ENCODE results near the gene CD200R1.

- TF ChIP-seq POLR2A (IDR thresholded peaks at IDR 0.05; ENCODE audit: low read length) (no peak), GATA1 (IDR thresholded peaks at IDR 0.05; ENCODE audit: low read depth, low read length) (no peak)
Measured at GRCh38 chr3:113002679-113003078, 27.8 kb upstream of the CD200R1 start.

Data from erythroblast (primary cell).